Peyer's patch (tissue), 4 donors: ENCODE data around the gene EFCAB10.

Experiments
- CTCF ChIP-seq, 6 experiments: fragments of 450-650 bp in 4 of 6; fragments of 200-600 bp in 2 of 6; sonication (generic) in 1 of 6; IDR thresholded peaks; one replicate each; pipeline ENCODE4 v1.5.1; 2017 to 2019; ENCODE audit warnings: antibody characterized with exemption in 6 of 6, mild to moderate bottlenecking in 3 of 6, moderate library complexity in 1 of 6
- POLR2A ChIP-seq, 2 donors: fragments of 450-650 bp; IDR thresholded peaks; one replicate each; pipeline ENCODE4 v1.5.1; 2017; ENCODE audit warnings: antibody characterized with exemption in 2 of 2, mild to moderate bottlenecking in 2 of 2, moderate library complexity in 2 of 2

GRCh38 chr7:105577251-105577650 lies 4.0 kb downstream of the EFCAB10 start:
- TF ChIP-seq POLR2A (IDR thresholded peaks at IDR 0.05), result no peak
- no peak for TF ChIP-seq CTCF (IDR thresholded peaks at IDR 0.05)
